IPS-18c (cell line): ENCODE measurements around the gene BMPER.

Experiments
- H3K4me3 ChIP-seq: 2 replicates; pipeline ENCODE4 v1.7.0; 2013; ENCODE audit warnings: low read depth, mild to moderate bottlenecking, low read length, moderate library complexity; ENCODE audit not compliant: insufficient read depth
- H3K9me3 ChIP-seq: one replicate; pipeline ENCODE4 v1.6.1; 2013; ENCODE audit warnings: mild to moderate bottlenecking, low read length, moderate library complexity; ENCODE audit not compliant: control insufficient read depth, insufficient read depth

BMPER gene

DNA sequence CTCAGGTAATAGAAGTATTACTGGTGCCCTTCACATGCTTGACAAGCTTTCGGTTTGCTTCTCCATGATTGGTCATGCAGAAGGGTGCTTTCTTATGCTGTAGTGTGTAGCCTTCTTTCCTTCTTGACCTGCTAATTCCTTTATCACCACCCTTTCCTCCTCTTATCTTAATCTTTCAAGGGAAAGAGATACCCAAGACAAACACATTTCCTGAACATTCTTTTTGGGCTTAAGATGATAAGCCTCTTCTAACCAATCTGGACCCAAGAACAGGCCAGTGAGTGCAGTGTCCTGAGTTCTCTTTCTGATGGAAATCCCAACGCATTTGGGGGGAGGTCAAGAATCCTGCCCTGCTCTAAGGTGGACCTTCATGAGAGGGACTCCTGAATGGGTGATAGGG is 33.8 kb downstream of the BMPER start:
- Histone ChIP-seq H3K9me3 (no peaks in the 10 kb centered on the region), H3K4me3 (no peak overlapping the region)

GRCh38 chr7:33940503-33940902 is 35.2 kb downstream of the BMPER start:
- Histone ChIP-seq H3K9me3 (no peaks in the 10 kb centered on the region), H3K4me3 (no peak overlapping the region)

- Histone ChIP-seq H3K9me3 (no peaks in the 10 kb centered on the region), H3K4me3 (no peak overlapping the region)
These were observed 36.1 kb downstream of the BMPER start for GRCh38 chr7:33941418-33941817.

DNA sequence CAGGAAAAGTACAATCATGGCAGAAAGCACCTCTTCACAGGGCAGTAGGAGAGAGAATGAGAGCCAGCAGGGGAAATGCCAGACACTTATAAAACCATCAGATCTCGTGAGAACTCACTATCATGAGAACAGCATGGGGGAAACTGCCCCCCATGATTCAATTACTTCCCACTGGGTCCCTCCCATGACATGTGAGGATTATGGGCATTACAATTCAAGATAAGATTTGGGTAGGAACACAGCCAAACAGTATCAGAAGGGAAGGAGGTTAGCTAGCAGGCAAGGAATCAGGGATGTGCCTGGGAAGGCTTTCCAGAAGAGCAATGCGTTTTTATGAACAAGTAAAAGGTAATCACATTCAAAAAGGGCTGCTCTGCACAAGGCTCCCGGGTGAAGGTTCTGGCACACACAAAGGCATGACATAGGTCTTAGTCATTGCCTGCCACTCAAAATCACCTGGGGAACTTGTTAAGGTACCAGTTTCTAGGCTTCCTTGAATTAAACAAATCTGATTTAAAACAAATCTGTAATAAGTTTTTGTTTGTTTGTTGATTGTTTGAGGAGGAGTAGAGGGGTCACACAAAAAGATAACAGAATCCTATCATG is 40.9 kb downstream of the BMPER start:
- Histone ChIP-seq H3K4me3 (no peak overlapping the region), H3K9me3 (no peaks in the 10 kb centered on the region)

GRCh38 chr7:33950047-33950714 is 44.8 kb downstream of the BMPER start:
- Histone ChIP-seq H3K9me3 (no peaks in the 10 kb centered on the region), H3K4me3 (no peak overlapping the region)

GRCh38 chr7:33952824-33953223 is 47.5 kb downstream of the BMPER start:
- H3K9me3 ChIP-seq = no peaks in the 10 kb centered on the region
- no peak overlapping the region for H3K4me3 ChIP-seq

DNA sequence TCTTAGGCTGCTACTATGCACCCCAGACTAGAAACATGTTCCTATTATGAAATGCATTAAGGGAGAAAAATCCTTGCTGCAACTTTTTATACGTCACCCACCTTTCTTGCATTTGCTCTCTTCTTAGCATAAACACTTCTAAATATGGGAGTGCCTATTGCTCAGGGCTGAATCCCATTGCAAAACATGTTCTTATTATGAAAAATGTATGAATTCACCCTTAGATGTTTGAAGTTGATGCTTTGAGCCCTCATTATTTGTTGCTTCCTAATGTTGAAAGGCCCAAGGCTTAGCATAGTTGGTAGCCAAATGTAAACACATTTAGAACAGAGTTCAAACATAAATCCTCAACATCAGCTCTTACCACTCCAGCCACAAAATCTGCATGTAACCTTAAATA is 52.8 kb downstream of the BMPER start:
- H3K9me3 ChIP-seq = no peaks in the 10 kb centered on the region

DNA sequence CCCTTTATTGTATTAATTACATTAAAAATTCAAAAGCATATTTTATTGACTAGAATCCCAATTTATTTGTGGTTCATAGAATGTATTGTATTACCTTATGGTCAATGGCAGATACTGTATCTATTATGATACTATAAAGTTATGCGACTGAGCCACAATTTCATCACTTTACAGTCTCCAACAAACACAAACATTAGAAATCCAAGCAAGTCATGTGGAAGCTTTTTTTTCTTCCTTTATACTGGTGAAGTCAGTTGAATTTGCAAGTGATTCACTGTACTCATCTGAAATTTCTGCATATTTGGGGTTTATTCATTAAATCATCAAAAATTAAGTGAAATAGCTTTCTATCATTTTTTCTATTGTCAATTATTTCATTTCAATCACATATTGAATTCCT is 54.3 kb downstream of the BMPER start:
- H3K9me3 ChIP-seq = no peaks in the 10 kb centered on the region
- no peak overlapping the region for H3K4me3 ChIP-seq

More for the DNA sequence above, 52.8 kb downstream of the BMPER start:
- H3K4me3 ChIP-seq = no peak overlapping the region

GRCh38 chr7:33961948-33962347 is 56.6 kb downstream of the BMPER start:
- H3K9me3 ChIP-seq = no peaks in the 10 kb centered on the region
- no peak overlapping the region for H3K4me3 ChIP-seq

- H3K4me3 ChIP-seq = no peak overlapping the region
These were observed 59.3 kb downstream of the BMPER start for GRCh38 chr7:33964417-33965182.

DNA sequence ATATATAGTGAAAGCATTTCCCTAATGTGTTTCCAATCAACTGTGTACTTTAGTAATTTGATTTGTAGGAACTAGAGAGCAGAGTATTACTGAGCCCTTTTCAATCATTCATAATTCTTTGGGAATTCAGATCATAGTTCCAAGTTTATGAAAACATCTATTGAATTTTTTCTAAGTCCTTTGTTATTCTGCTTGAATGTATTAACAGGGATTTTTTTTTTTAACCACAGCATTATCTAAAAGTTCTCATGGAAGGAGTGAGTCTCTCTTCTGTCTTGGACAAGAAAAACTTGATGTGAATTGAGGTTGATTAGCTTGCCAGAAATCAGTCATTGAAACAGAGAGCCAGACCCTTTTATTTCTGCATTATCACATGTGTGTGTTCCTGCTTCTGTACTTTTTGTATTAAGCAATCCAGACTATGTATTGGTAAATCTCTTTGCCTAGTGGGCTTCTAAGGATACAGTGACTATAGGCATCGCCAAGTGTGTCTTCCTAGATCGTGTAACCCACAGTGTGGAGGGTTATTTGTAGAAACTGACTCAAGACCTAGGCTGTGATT is 59.9 kb downstream of the BMPER start:
- Histone ChIP-seq H3K4me3 (no peak overlapping the region), H3K9me3 (no peaks in the 10 kb centered on the region)

More at GRCh38 chr7:33964417-33965182, 59.3 kb downstream of the BMPER start:
- no peaks in the 10 kb centered on the region for H3K9me3 ChIP-seq

DNA sequence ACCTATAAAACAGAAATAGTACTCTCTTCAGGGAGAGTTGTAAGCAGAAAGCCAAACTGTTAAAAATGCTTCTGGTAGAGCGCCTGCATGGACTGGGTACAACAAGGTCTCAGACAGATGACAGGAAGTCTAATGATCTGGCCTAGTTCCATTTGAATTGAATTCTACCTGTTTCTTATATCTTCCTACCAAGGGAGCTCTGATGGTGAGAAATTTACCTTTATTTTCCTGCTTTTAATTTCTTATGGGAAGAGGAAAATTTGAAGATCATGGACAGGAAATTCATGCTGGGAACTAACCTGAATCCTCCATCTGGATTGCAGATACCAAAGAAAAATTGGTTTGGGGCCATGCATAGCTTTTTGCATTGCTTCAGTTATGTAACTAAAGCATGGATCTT is 63.3 kb downstream of the BMPER start:
- Histone ChIP-seq H3K4me3 (no peak overlapping the region), H3K9me3 (no peaks in the 10 kb centered on the region)

DNA sequence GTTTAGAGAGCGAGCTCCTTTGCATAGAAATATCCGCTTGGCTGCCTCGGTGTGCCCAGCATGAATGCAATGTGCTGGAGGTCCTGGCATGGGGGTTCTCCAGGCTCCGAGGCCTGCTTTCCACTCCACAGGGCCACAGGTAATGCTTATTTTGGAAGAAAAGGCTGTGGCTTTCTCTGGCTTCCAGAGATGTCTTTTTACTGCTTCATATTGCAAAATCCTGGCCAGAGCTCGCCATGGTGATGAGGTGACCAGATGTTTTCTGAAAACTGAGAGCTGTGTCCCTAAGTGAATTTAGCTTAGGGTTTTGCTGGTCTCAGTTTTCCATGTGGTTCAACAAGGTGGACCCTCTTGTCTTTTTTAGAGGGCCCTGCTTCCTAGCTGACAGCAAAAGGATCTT is 65.2 kb downstream of the BMPER start:
- Histone ChIP-seq H3K9me3 (no peaks in the 10 kb centered on the region), H3K4me3 (no peak overlapping the region)

DNA sequence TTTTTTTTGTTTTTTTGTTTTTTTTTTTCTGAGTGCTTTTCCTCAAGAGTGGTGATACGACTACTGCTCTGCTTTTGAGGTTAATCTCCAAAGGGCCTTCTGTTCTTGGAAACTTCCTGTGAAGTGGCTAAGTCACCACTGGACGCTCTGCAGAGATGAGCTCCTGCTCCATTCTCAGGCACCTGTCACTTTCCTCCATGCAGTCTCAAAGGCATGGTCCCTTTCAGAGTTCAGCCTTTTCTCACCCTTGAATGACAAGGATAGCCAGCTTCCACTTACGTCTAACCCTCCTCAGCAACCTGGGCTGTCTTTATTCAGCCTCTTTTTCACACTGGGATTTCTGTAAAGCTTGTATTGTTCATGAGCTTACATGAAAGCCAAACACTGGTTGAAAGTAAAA is 65.8 kb downstream of the BMPER start:
- Histone ChIP-seq H3K9me3 (no peaks in the 10 kb centered on the region), H3K4me3 (no peak overlapping the region)

DNA sequence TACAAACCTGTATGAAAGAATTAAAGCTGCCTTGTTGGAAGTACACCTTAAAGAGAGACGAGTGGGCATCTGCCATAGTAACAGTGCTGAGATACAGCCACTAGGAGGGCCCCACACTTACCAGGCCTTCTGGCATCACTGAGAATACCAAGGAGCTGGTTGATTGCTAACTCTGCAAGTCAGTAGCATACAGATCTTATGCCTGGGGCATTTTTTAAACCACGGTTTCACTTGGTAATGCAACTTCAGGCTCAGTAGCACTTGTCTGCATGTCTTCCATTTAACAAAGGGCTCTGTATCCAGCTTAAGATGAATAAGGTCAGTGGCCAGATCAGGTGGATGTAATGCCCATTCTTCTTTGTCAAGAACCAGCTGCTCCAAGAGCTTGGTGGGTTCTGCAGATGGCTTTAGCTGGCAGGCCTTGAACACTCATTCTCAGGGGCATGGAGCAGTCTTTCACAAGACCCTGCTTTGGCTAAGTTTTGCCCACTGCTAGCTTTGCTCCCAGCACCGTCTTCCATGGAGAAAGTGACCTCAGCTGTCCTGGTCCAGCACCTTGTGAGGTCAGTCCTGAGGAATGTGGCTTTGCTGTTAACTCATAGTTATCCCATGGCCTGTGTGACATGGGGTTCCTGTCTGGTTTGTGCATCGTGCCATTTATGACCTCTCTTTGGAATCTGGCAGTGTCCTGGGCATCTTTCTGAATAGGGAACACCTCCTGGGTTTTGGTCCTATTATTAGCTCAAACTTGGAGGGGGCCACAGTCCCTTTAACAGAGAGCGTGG is 68.1 kb downstream of the BMPER start:
- H3K4me3 ChIP-seq = no peak overlapping the region
- H3K9me3 ChIP-seq = no peaks in the 10 kb centered on the region

DNA sequence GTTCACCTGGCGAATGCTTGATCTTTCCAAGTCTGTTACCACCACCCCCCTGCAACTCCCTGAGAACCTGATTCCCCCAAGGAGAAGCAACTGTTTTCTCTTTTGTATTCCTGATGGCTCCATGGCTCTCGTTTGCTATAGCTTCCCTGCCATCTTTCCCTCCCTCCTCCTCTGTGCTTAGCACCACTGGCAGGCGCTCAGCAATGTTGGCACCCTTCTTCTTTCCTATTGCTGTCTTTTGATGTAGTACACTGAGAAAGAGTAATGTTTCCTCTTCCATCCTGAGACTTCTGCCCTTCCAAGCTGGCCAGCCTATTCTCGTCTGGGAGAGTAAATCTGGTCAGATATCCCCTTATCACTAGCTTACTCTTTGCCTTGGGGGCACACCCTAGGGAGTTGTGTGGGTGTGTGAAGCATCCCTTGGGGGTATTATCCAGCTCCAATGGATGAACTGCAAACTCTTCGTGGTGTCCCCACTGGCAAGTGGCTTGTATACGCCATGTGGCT is 74.0 kb downstream of the BMPER start:
- no peak overlapping the region for H3K4me3 ChIP-seq
- no peaks in the 10 kb centered on the region for H3K9me3 ChIP-seq

- Histone ChIP-seq H3K9me3 (no peaks in the 10 kb centered on the region), H3K4me3 (no peak overlapping the region)
These were observed 74.5 kb downstream of the BMPER start for GRCh38 chr7:33979807-33980355.
